ENCODE measurements around the gene PLA2G4C. TPM values are rescaled to one million over a fixed set of nuclear protein-coding genes. Genes with fewer than 3 reads are reported as not detected.

The PLA2G4C gene
- total RNA-seq, 4 donors from 2014 or later: 3.8 to 15.6 (median 9.7) TPM

- H3K36me3 ChIP-seq: no peaks in the 10 kb centered on the region
- WGBS, 2 donors (ENCODE audit: low coverage in 1 of 2): 51 to 55% methylated on average over 2 of the region's 2 CpGs
- ATAC-seq: no peak
- no peak overlapping the region for H3K27ac ChIP-seq
- H3K27me3 ChIP-seq: peaks cover 26% of the 10 kb centered on the region
- TF ChIP-seq EP300 (IDR thresholded peaks at IDR 0.05) (no peak), CTCF (IDR thresholded peaks at IDR 0.05) (no peak), POLR2AphosphoS5 (IDR thresholded peaks at IDR 0.05) (no peak), POLR2A (IDR thresholded peaks at IDR 0.05) (no peak)
- H3K4me1 ChIP-seq: no peaks in the 10 kb centered on the region
- H3K4me3 ChIP-seq: no peak overlapping the region
- H3K9me3 ChIP-seq: peaks cover 0 to 1% (median 0%) of the 10 kb centered on the region in 3 donors
These were observed 68.6 kb downstream of the PLA2G4C start for GRCh38 chr19:48041877-48042580.

GRCh38 chr19:48036765-48037164 is 73.9 kb downstream of the PLA2G4C start:
- Histone ChIP-seq H3K4me1 (no peaks in the 10 kb centered on the region), H3K27ac (no peak overlapping the region), H3K36me3 (no peaks in the 10 kb centered on the region), H3K9me3 (peaks cover 0 to 14% (median 0%) of the 10 kb centered on the region in 3 donors), H3K4me3 (no peak overlapping the region), H3K27me3 (peaks cover 14% of the 10 kb centered on the region)
- WGBS, 2 donors (ENCODE audit: low coverage in 1 of 2): 79 to 95% methylated on average over 2 of the region's 2 CpGs
- TF ChIP-seq POLR2A (IDR thresholded peaks at IDR 0.05) (no peak), CTCF (IDR thresholded peaks at IDR 0.05) (no peak), POLR2AphosphoS5 (IDR thresholded peaks at IDR 0.05) (no peak), EP300 (IDR thresholded peaks at IDR 0.05) (no peak)
- ATAC-seq: no peak

DNA sequence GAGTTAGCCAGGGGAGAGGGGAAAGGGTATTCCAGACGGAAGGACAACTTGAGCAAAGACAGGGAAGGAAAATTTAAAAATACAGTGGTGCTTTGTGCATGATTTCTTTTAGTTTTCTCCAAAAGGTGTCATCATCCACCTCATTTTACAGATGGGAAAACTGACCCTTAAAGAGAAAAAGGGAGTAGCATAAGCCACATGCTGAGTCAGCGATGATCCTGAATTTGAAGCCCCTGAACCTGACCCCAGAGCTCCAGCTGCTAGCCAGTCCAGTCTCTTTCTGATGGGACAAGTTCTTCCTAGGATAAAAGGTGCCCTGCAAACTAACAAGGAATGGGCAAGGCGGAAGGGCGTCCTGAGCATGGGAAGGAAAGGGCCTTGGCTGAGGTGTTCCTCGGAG is 77.0 kb downstream of the PLA2G4C start:
- H3K27ac ChIP-seq: no peak overlapping the region
- WGBS, 2 donors (ENCODE audit: low coverage in 1 of 2): 54 to 85% methylated on average over 2 to 3 of the region's 5 CpGs
- H3K4me3 ChIP-seq: no peak overlapping the region
- H3K4me1 ChIP-seq: no peaks in the 10 kb centered on the region
- peaks cover 19% of the 10 kb centered on the region for H3K27me3 ChIP-seq
- no peak for ATAC-seq
- TF ChIP-seq EP300 (IDR thresholded peaks at IDR 0.05) (no peak), CTCF (IDR thresholded peaks at IDR 0.05) (no peak), POLR2A (IDR thresholded peaks at IDR 0.05) (no peak), POLR2AphosphoS5 (IDR thresholded peaks at IDR 0.05) (no peak)
- peaks cover 0 to 14% (median 0%) of the 10 kb centered on the region in 3 donors for H3K9me3 ChIP-seq
- H3K36me3 ChIP-seq: no peaks in the 10 kb centered on the region

- 57 to 61% methylated on average over 7 to 8 of the region's 10 CpGs for WGBS, 2 donors (ENCODE audit: low coverage in 1 of 2)
- ATAC-seq: no peak
- no peaks in the 10 kb centered on the region for H3K9me3 ChIP-seq
These were observed 80.5 kb downstream of the PLA2G4C start for GRCh38 chr19:48030073-48030472.

More at GRCh38 chr19:48030073-48030472, 80.5 kb downstream of the PLA2G4C start:
- TF ChIP-seq EP300 (IDR thresholded peaks at IDR 0.05) (no peak), POLR2AphosphoS5 (IDR thresholded peaks at IDR 0.05) (no peak), CTCF (IDR thresholded peaks at IDR 0.05) (no peak), POLR2A (IDR thresholded peaks at IDR 0.05) (no peak)
- Histone ChIP-seq H3K27ac (no peak overlapping the region), H3K27me3 (peaks cover 30% of the 10 kb centered on the region), H3K4me1 (no peaks in the 10 kb centered on the region), H3K4me3 (no peak overlapping the region), H3K36me3 (no peaks in the 10 kb centered on the region)

Data from gastroesophageal sphincter (tissue), 4 donors.